SK-N-SH (cell line): ENCODE data around the gene TWNK. TPM values are rescaled to one million over a fixed set of nuclear protein-coding genes. Genes with fewer than 3 reads are reported as not detected.

Experiments used
- CTCF ChIA-PET: fragments of 300-600, 350-600 bp; formaldehyde crosslinking; extraction: SDS; loops from one replicate; lab custom pipeline; 2021; lab: Yijun Ruan, JAX
- POLR2A ChIA-PET: fragments of 350-600 bp; sonication (Branson Sonifier 250); formaldehyde crosslinking; extraction: SDS; loops from one replicate; lab custom pipeline; 2020; ENCODE audit warnings: antibody characterized with exemption, inconsistent platforms; lab: Yijun Ruan, JAX
- DNase-seq: peaks from one replicate; pipeline ENCODE4 v3.0.0; 2012
- H2AFZ ChIP-seq: fragments of 200-600 bp; sonication (generic); 2 replicates; pipeline ENCODE4 v1.8.1; 2016; ENCODE audit warnings: antibody characterized with exemption, mild to moderate bottlenecking, low read depth
- H3F3A ChIP-seq: fragments of 200-600 bp; sonication (generic); replicated peaks from 2 replicates; pipeline ENCODE3; 2016; ENCODE audit warnings: antibody characterized with exemption, mild to moderate bottlenecking; ENCODE audit not compliant: insufficient read depth
- H3K27ac ChIP-seq, 2 experiments: fragments of 200-500 bp in 1 of 2; fragments of 200-600 bp in 1 of 2; sonication (Bioruptor generic) in 1 of 2; sonication (generic), shearing (Covaris generic) in 1 of 2; 2 replicates each; pipeline versions ENCODE4 v1.5.1 to v1.6.1; 2014 to 2016; ENCODE audit warnings: low read depth in 2 of 2, inconsistent platforms in 1 of 2, low read length in 1 of 2, mild to moderate bottlenecking in 1 of 2, mixed read lengths in 1 of 2
- H3K27me3 ChIP-seq: fragments of 200-600 bp; sonication (generic), shearing (Covaris generic); 2 replicates; pipeline ENCODE4 v1.6.1; 2016; ENCODE audit warnings: mixed run types; ENCODE audit not compliant: insufficient read depth
- H3K36me3 ChIP-seq, 2 experiments: fragments of 200-500 bp in 1 of 2; fragments of 200-600 bp in 1 of 2; sonication (Bioruptor generic) in 1 of 2; sonication (generic) in 1 of 2; replicated peaks in 1 of 2; 2 replicates each; pipeline versions ENCODE3 to v1.5.1; 2014 to 2016; ENCODE audit warnings: low read length in 1 of 2, mild to moderate bottlenecking in 1 of 2; ENCODE audit not compliant: insufficient read depth in 2 of 2, control insufficient read depth in 1 of 2
- H3K4me1 ChIP-seq, 2 experiments: fragments of 200-500 bp in 1 of 2; fragments of 200-600 bp in 1 of 2; sonication (Bioruptor generic) in 1 of 2; sonication (generic), shearing (Covaris generic) in 1 of 2; 2 replicates each; pipeline versions ENCODE4 v1.5.1 to v1.6.1; 2014 to 2016; ENCODE audit warnings: low read depth in 1 of 2, low read length in 1 of 2, mixed run types in 1 of 2; ENCODE audit not compliant: insufficient read depth in 2 of 2, control insufficient read depth in 1 of 2
- H3K4me2 ChIP-seq: fragments of 200-600 bp; sonication (generic), shearing (Covaris generic); 2 replicates; pipeline ENCODE4 v1.6.1; 2017; ENCODE audit warnings: mixed run types
- H3K4me3 ChIP-seq, 2 experiments: fragments of 200-500 bp in 1 of 2; fragments of 200-600 bp in 1 of 2; sonication (Bioruptor generic) in 1 of 2; sonication (generic), shearing (Covaris generic) in 1 of 2; 2 replicates each; pipeline versions ENCODE4 v1.5.1 to v1.8.1; 2014 to 2016; ENCODE audit warnings: low read depth in 2 of 2, inconsistent platforms in 1 of 2, low read length in 1 of 2, mild to moderate bottlenecking in 1 of 2, mixed read lengths in 1 of 2, moderate library complexity in 1 of 2
- H3K79me2 ChIP-seq: fragments of 200-600 bp; sonication (generic); 2 replicates; pipeline ENCODE4 v1.8.1; 2017; ENCODE audit warnings: mild to moderate bottlenecking; ENCODE audit not compliant: insufficient read depth
- H3K9ac ChIP-seq: fragments of 200-600 bp; sonication (generic); 2 replicates; pipeline ENCODE4 v1.6.1; 2017; ENCODE audit warnings: mixed run types
- H3K9me2 ChIP-seq: fragments of 200-600 bp; sonication (generic); 2 replicates; pipeline ENCODE4 v1.6.1; 2017; ENCODE audit warnings: mixed run types
- H3K9me3 ChIP-seq: fragments of 200-600 bp; sonication (generic); 2 replicates; pipeline ENCODE4 v1.6.1; 2017; ENCODE audit warnings: mixed run types, mild to moderate bottlenecking, moderate library complexity
- H4K20me1 ChIP-seq: fragments of 200-600 bp; sonication (generic); 2 replicates; pipeline ENCODE4 v1.6.1; 2017; ENCODE audit warnings: mild to moderate bottlenecking, mixed run types; ENCODE audit not compliant: insufficient read depth
- CHD2 ChIP-seq: fragments of 150-350 bp; IDR thresholded peaks from 2 replicates; pipeline ENCODE4 v1.6.1; 2018; ENCODE audit warnings: low read length; ENCODE audit not compliant: partially characterized antibody
- CTCF ChIP-seq: fragments of 200-600 bp; sonication (generic); IDR thresholded peaks from 2 replicates; pipeline ENCODE4 v1.6.1; 2017; ENCODE audit warnings: antibody characterized with exemption, mild to moderate bottlenecking, moderate library complexity
- EP300 ChIP-seq, 2 experiments: IDR thresholded peaks; 2 replicates each; pipeline versions ENCODE4 v1.4.0 to v1.6.1; 2012; ENCODE audit warnings: borderline replicate concordance in 1 of 2, low read depth in 1 of 2, low read length in 1 of 2
- EZH2phosphoT487 ChIP-seq: fragments of 200-600 bp; sonication (generic); IDR thresholded peaks from 2 replicates; pipeline ENCODE4 v1.6.1; 2017; ENCODE audit warnings: low read depth, mixed run types, mild to moderate bottlenecking, antibody characterized with exemption, moderate library complexity, borderline replicate concordance
- FOXJ3 ChIP-seq: sonication (generic); formaldehyde crosslinking; IDR thresholded peaks from 2 replicates; pipeline ENCODE4 v1.5.1; 2020; ENCODE audit warnings: mild to moderate bottlenecking, missing genetic modification reagents
- GABPA ChIP-seq: IDR thresholded peaks from 2 replicates; pipeline ENCODE4 v1.4.0; 2012; ENCODE audit warnings: low read depth, mild to moderate bottlenecking
- JUND ChIP-seq: IDR thresholded peaks from 2 replicates; pipeline ENCODE4 v1.4.0; 2012
- MEF2A ChIP-seq: IDR thresholded peaks from 2 replicates; pipeline ENCODE4 v1.4.0; 2012; ENCODE audit warnings: low read depth, borderline replicate concordance
- NRF1 ChIP-seq: IDR thresholded peaks from 2 replicates; pipeline ENCODE4 v1.6.1; 2012; ENCODE audit warnings: low read depth, mild to moderate bottlenecking, low read length
- PBX3 ChIP-seq: IDR thresholded peaks from 2 replicates; pipeline ENCODE4; 2012
- RAD21 ChIP-seq: IDR thresholded peaks from 2 replicates; pipeline ENCODE4 v1.6.1; 2012; ENCODE audit warnings: mild to moderate bottlenecking, low read length
- RCOR1 ChIP-seq: fragments of 150-350 bp; IDR thresholded peaks from 2 replicates; pipeline ENCODE4 v1.6.1; 2017; ENCODE audit warnings: antibody characterized with exemption, low read length
- TAF1 ChIP-seq: IDR thresholded peaks from 2 replicates; pipeline ENCODE4 v1.6.1; 2012; ENCODE audit warnings: low read depth, mild to moderate bottlenecking, low read length, moderate library complexity, borderline replicate concordance
- USF1 ChIP-seq: IDR thresholded peaks from 2 replicates; pipeline ENCODE4 v1.4.0; 2012; ENCODE audit warnings: low read depth, borderline replicate concordance
- USF2 ChIP-seq: fragments of 150-350 bp; IDR thresholded peaks from 2 replicates; pipeline ENCODE4 v1.6.1; 2017; ENCODE audit warnings: antibody characterized with exemption, low read length, low read depth, borderline replicate concordance
- YY1 ChIP-seq: IDR thresholded peaks from 2 replicates; pipeline ENCODE4 v1.4.0; 2012; ENCODE audit warnings: low read depth, mild to moderate bottlenecking
- ZBTB33 ChIP-seq: IDR thresholded peaks from 2 replicates; pipeline ENCODE4 v1.4.0; 2012; ENCODE audit warnings: low read depth, borderline replicate concordance
- WGBS: methylation state at CpG from one replicate; pipeline ENCODE4 v1.1.6; 2017; ENCODE audit warnings: low lambda C conversion rate; 5-methylcytosine and 5-hydroxymethylcytosine counted together
- polyA plus RNA-seq, 3 experiments: library from polyadenylated mRNA; depleted of rRNA; stranded (reverse); fragments of >200 nt; gene quantifications; 2 replicates each; pipeline ENCODE4 v1.2.3, GENCODE V29; 2012

Gene TWNK
- polyA plus RNA-seq, 1 of the 3 experiments (the other 2 are of a cell fraction): 16.4 TPM

GRCh38 chr10:100983868-100984671 lies 3.3 kb upstream of the TWNK start:
- Histone ChIP-seq H3K4me1 (peaks cover 19 to 29% of the 10 kb centered on the region in 2 experiments), H3F3A (no peaks in the 10 kb centered on the region), H3K36me3 (peaks cover 13 to 40% of the 10 kb centered on the region in 2 experiments), H3K79me2 (peaks cover 38% of the 10 kb centered on the region), H3K27me3 (no peaks in the 10 kb centered on the region), H3K4me2 (no peak overlapping the region), H4K20me1 (no peaks in the 10 kb centered on the region), H3K27ac (no peak overlapping the region), H3K9me3 (no peaks in the 10 kb centered on the region), H3K4me3 (no peak overlapping the region), H3K9me2 (no peaks in the 10 kb centered on the region), H3K9ac (no peak overlapping the region), H2AFZ (no peak overlapping the region)
- TF ChIP-seq MEF2A: no peak
- no peak for TF ChIP-seq ZBTB33
- no peak for TF ChIP-seq NRF1
- TF ChIP-seq RAD21: no peak
- TF ChIP-seq EZH2phosphoT487: no peak
- no peak for TF ChIP-seq USF1
- no peak for TF ChIP-seq TAF1
- no peak for TF ChIP-seq USF2
- no peak for TF ChIP-seq CHD2
- no peak for TF ChIP-seq YY1
- no peak for TF ChIP-seq CTCF
- TF ChIP-seq EP300 (IDR thresholded peaks at IDR 0.05; ENCODE audit: borderline replicate concordance in 1 of 2, low read depth in 1 of 2, low read length in 1 of 2): no peak
- no peak for TF ChIP-seq JUND
- no peak for TF ChIP-seq FOXJ3 (CRISPR knock-in tag)
- TF ChIP-seq GABPA: no peak
- TF ChIP-seq RCOR1: no peak
- no peak for TF ChIP-seq PBX3
- DNase-seq: no peak
- 85% methylated on average over 3 of the region's 13 CpGs for WGBS
- POLR2A ChIA-PET: no interaction called here
- CTCF ChIA-PET: interaction anchor here (0.7 to 8.5 kb wide), 3 partner anchors 10 to 35 kb away, joined by 3 to 81 read pairs (median 4); partner anchors contain the start of gene LZTS2
